NCI-H510A treated with DMSO at 0.1 percent for 48 hours (cell line): ENCODE results near the gene GNAI3.
"Not testable (repeated sequence)": the region's sequence is repeated elsewhere in the genome, so short reads cannot be mapped to it uniquely, and the experiment has no call there.

Source experiments
- DNase-seq: peaks from one replicate; lab custom pipeline; 2025; lab: John Stamatoyannopoulos, UW

Gene GNAI3

DNA sequence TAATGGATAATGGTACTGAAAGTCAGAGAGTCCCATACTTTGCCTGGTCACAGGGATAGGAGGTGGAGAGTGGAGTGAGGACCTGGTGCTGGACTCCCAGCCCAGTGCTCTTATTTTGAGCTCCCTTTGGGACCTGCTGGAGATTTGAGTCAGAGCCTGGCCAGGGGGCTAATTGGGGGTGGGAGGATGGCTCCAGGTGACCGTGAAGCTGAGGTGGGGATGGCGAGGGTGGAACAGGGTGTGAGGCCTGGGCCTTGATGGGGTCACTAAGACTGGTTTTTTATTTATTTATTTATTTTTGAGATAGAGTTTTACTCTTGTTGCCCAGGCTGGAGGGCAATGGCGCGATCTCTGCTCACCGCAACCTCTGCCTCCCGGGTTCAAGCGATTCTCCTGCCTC is 89.0 kb downstream of the GNAI3 start:
- DNase-seq, result no peak

DNA sequence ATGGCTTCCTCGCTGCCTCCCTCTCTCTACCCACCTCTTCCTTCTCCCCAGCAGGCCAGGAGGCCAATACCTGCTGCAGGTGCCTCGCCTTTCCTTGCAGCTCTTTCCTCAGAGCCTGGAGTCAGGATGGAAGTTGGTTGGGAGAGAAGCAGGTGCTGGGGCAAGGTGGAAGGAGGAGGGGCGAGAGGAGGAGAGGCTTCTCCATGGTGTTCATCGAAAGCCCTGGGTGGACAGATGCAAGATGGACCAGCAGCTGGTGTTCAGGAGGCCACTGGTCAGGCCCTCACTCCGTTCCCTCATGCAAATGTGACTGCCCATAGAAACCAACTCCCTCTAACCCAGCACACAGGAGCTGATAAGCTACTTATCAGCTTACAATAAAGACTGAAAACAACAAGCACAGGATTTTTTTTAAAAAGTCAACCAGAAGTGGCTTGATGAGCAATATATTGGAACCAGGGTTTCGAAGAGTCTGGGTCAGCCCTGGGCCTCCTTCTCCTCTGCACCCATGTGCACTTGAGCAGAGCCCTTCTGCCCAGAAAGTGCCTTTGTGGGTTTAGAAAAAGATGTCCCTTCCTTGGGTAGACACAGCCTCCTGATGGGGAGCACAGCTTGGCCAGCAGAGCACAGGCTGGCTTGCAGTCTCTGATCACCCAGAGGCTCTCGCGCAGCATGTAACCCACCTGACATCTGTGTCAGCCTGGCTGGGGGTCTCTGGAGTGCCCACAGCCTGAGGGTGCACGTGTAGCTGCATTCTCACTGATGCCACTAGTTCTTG is 90.8 kb downstream of the GNAI3 start:
- no peak for DNase-seq

DNA sequence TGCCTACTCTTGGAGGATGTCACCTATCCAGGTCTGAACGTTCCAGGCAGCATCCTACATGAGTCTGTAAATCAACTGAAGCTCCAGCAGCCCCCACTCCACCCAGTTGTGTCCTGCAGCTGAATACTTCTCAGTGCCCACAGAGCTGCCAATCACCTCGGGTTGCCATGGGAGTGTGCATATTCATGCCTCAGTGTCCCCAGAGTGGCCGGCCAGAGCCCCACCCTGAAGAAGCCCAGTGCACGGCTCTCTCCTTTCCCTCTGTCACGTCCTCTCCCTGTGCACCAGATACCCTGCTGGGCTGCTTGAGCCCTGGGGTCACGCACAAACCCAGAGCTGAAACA is 91.4 kb downstream of the GNAI3 start:
- DNase-seq, result no peak

DNA sequence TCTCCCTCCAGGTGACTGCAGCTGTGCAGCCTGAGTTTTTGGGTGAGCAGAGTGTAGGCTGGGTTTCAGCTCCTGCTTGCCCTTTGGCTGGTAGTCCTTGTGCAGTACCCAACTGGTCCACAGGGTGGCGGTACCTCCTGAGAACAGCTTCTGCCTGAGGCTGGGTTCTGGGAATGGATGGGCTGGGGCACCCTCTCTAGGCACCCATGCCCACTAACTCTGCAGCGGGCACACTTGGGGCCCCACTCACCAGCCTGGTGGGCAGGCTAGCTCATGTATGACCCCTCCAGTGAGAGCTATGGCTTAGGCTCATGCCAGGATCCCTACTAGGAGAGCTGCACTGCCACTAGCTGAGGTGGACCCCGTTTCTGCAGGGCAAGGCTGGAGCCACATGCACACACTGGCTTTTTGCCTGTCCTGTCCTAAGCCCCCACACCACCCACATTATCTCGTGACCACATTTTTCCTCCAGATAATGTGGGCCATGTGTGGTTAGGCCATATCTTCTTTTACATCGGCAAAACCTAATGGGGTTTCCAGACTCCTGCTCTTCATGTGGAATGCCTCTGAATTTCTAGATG is 92.0 kb downstream of the GNAI3 start:
- peak; percentile 31 for DNase-seq

DNA sequence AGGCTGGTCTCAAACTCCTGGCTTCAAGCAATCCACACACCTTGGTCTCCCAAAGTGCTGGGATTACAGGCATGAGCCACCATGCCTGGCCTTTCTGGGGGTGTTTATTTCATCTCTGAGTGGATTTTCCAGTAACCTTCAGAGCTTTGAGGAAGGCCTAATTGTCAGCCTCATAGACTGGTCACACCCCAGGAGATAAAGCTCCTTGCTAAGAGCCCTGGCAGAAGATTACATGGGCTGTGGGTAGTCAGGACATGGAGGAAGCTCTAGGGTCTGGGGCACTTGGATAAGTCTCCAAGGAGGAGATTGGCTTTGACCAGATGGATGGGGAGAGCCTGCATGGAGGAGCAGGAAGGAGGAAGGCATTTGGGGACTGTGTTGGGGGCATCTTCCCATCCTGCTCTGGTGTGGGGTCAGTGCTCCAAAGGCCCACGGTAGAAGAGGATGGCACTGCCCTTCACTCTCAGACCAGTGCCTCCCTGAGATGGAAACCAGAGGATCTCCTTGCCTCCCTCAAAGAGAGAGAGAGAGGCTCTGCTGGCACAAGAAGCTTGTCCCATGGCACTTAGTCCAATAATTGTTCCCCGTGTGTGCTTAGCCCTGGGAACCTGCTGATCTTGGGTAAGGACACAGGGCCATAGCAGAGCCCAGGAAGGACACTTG is 92.8 kb downstream of the GNAI3 start:
- DNase-seq, result no peak

DNA sequence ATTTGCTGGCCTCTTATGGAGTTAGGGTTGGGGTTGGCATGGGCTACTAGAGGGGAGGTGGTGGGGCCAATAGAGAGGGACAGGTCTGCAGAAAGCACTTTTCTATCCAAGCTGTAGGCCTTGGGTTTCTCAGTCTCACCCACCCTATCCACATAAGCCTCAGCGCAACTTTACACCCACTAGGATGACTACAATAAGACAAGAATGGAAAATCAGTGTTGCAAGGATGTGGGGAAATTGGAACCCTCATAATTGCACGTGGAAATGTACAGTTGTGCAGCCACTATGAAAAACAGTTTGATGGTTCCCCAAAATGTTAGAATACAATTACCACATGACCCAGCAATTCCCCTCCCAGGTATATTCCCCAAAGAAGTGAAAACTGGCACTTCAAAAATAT is 93.4 kb downstream of the GNAI3 start:
- DNase-seq, result no peak

DNA sequence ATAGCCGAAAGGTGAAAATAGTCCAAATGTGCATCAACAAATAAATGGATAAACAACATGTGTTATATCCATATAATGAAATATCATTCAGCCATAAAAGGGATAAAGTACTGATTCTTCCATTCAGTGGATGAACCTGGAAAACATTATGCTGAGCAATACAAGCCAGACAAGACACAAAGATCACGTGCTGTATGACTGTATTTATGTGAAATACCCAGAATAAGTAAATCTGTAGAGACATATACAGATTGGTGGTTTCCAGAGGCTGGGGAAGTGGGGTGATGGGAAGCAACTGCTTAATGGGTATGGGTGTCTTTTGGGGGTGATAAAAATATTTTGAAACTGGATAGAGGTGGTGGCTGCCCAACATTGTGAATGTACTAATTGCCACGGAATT is 94.2 kb downstream of the GNAI3 start:
- no peak for DNase-seq

DNA sequence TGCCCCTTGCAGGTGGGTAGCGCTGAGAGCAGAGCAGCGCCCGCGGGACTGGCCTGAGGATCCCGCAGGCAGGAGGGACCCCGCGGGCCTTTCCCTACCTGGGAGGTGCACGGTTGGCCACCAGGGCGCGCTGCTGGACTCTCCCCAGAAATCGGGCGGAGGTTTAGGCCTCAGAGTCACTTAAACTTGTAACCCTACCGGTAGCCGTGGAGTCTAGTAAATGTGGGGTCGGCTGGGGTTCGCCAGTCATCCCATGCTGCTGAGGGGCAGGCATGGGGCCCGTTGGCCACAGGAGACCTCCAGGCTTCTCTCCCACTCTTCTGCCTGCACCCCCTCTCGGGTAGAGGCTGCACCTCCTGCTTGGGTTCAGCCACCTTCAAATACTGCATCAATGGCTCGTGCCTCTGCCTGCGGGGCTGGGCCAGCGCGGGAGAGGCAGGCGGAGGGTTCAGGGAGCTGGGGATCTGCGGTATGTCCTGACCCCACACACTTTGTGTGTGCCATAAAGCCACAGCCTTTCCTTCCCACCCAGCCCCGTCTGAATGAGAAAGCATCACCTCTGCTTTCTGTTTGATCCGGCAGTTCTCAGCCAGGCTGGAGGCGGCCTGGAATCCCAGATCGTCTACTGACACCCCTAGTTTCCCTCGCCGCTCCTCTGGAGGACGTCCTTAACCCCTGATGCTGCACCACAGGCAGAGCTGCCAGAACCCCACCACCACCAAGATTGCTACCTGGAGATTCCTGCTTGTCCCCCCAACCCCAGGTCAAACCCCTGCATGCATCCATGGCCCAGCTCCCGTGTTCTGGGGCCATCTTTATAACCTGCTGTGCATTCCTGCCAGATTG is 95.2 kb downstream of the GNAI3 start:
- peak; percentile 73 for DNase-seq

DNA sequence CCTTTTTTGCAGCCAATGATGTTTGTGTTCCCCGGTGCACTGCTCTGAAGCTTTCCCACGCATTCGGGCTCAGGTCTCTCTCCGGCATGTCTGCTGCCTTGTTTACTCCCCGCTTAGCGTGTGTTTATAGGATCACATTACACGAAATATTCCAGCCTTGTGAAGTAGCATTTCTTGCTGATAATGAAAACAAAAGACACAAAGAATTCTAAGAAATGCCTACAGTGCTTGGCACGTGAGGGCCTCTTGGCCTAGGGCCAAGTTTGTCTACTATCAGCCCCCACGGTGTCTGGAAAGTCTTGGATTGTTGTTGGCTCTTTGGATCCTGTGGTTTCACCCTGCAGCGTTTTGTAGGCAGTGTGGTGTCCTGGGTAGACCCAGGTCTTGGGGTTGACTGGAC is 96.3 kb downstream of the GNAI3 start:
- DNase-seq, result no peak

DNA sequence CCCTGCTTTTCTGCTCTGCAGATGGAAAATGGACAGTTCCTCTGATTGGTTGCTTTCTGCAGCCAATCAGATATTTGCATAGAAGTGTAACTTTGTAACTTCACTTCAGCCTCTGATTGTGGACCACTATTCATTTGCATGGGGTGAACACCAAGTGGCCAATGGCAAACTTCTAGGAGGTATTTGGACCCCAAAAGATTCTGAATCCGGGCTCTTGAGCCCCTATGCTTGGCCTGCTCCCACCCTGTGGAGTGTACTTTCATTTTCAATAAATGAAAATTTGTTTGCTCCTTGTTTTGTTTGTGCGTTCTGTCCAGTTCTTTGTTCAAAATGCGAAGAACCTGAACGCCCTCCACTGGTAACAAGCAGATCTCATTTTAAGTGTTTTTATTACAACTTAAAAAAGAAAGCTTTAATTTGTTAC is 101.1 kb downstream of the GNAI3 start:
- peak; percentile 17 for DNase-seq

DNA sequence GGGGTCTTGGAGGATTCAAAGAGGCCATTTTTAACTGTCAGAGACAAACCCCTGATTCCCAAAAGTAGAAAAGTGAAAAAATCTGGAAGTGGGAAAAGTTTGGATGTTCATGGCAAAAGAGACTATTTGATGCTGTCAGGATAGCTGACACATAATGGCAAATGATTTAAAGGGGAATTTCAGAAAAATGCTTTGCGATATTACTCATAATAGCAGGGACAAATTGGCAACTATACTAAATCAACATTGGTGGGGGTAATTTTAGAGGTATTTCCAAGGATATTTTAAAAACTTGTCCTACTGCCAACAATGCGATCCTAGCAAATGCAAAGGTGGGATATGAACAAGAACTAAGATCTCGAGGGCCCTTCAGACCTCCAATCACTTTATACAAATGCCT is 102.2 kb downstream of the GNAI3 start:
- DNase-seq, result no peak

DNA sequence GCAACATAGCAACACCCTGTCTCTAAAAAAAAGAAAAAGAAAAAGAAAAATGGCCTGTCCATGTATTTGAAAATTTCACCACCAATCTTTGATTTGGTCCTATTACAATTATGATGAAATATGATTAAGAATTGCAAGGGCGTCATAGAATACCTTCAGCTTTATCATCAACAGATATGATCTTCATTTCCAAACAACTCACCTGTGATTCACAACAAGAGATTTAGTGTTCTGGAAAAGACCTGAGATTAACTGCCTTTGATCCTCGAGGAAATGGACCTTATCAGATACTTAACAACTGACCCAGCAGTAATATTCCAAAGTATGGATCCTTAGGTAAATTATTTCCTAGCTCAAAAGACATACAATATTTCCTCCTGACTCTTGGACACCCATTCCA is 104.0 kb downstream of the GNAI3 start:
- no peak for DNase-seq

DNA sequence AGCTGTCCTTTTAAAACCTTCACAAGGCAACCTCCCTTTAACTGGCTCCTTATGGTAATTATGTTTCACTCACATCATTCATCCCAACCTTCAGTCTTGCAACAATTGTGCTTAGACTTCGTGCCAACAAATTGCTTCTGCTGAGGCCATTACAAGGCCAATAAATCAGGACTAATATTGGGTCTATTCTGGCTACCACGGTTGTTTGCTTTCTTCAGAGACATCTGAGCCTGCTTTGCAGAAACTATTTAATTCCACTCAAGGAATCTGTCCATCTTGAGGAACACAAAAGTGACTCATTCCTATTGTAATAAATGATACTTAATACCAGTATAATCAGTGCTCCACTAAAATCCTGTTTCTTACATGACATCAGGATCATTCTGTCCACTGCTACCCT is 104.9 kb downstream of the GNAI3 start:
- no peak for DNase-seq

DNA sequence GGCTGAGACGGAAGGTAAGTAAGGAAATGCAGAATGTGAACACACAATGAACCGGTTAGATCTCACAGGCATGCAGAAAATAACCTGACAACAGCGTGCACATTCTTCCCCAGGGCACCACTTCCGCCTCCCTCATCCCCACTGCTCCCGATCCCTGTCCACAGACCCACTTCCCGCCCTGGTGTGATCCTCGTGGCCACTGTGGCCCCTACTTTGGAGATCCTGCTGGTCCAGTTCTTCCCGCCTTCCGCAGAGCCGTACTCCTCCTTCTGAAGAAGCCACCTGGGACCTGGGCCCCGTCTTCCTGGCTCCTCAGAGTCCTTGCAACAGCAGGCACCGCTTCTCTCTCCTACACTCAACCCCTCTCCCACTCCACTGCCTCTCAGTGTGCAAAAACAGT is 106.1 kb downstream of the GNAI3 start:
- no peak for DNase-seq

DNA sequence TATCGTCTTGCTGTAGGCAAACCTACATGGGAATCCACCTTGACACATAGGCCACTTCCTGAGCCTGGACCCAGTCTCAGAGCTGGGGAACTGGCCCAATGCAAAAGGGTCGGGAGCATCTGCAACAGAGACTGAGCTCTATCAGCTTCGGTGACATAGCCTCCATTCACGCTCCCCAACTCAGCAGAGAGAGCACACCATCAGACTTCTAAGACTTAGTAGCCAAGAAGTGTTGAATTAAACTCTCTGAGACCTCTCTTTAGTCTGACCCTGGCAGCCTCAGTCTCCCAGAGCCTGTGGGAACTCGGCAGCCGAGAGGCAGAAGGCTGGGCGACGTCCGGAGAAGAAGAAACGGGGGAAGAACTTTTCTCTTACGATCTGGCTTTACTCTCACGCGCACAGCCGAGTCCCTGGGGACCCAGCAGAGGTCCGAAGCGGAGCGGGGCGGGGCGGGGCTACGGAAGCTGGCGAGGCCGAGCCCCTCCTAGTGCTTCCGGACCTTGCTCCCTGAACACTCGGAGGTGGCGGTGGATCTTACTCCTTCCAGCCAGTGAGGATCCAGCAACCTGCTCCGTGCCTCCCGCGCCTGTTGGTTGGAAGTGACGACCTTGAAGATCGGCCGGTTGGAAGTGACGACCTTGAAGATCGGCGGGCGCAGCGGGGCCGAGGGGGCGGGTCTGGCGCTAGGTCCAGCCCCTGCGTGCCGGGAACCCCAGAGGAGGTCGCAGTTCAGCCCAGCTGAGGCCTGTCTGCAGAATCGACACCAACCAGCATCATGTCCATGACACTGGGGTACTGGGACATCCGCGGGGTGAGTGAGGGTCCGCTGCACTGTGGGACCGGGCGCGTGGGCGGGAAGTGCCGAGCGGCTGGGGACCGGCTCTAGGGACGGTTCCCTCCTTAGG is 107.5 kb downstream of the GNAI3 start, which contains the start of gene GSTM4:
TSS of gene GSTM4 (plus strand) at position 485 of the 905 bp plus-strand sequence. CDS start at position 776, 291 bp downstream.
- DNase-seq, result peak; percentile 70

DNA sequence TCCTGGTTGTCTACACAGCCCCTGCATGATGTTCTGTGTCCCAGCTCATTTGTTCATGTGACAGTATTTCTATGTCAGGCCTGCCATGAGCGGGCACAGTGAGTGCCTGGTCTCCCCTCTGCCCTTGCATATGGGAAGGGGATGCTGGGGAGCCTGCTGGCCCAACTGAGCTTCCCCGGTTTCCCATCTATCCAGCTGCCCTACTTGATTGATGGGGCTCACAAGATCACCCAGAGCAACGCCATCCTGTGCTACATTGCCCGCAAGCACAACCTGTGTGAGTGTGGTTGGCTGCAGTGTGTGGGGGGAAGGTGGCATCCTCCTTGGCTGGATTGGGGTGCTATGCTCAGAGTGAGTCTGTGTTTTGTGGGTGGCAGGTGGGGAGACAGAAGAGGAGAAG is 109.0 kb downstream of the GNAI3 start:
- no peak for DNase-seq

DNA sequence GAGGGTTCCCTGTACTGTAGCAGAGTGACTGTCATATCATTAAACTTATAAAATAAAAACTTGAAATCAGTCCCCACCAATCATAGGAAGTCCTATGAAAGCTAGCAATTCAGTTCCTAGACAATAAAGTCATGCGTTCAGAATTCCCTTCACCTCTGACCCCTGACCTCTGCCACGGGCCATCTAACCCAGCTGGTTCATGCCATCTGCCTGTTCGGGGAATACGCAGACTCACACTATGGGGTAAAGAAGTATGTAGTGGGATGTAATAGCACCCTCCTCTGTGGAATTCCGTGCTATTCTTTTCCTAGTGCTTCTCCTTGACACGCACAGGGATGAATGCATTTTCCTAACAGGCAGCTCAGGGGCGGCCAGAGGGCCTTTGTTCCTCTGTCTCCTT is 109.6 kb downstream of the GNAI3 start:
- DNase-seq, result no peak

DNA sequence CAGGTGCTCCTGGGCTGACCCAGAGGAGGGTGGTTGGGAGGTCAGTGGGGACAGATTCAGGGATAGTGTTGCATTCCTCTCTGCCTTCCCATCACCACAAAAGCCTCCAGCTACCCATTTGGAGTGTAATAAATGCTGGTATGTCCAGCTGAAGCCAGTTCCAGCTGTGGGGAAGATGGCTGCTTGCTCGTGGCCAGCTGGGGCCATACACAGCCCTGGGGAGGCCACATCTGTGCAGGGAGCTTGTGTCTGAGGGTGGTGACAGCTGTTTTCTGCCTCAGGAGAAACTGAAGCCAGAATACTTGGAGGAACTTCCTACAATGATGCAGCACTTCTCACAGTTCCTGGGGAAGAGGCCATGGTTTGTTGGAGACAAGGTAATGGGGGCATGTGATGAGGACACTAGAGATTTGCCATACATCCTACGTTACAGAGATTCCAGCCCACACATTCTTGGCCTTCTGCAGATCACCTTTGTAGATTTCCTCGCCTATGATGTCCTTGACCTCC is 110.2 kb downstream of the GNAI3 start:
- DNase-seq, result no peak

DNA sequence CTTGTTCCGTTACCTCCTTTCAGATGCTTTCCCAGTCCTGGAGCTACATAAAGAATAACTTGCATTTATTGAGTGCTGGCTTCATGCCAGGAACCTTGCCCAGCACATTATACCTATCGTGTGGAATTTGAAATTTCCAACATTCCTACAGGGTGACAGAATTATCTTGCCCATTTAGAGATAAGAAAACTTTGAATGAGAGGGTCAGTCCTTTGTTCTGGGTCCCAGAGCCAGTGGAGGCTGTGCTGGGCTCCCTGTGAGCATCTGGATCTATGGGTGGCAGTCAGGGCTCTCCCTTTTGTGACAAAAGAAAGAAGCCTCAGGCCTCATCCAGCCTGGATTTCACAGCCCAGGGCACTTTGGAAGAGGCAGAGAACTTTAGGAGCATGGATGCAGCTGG is 110.7 kb downstream of the GNAI3 start:
- no peak for DNase-seq

DNA sequence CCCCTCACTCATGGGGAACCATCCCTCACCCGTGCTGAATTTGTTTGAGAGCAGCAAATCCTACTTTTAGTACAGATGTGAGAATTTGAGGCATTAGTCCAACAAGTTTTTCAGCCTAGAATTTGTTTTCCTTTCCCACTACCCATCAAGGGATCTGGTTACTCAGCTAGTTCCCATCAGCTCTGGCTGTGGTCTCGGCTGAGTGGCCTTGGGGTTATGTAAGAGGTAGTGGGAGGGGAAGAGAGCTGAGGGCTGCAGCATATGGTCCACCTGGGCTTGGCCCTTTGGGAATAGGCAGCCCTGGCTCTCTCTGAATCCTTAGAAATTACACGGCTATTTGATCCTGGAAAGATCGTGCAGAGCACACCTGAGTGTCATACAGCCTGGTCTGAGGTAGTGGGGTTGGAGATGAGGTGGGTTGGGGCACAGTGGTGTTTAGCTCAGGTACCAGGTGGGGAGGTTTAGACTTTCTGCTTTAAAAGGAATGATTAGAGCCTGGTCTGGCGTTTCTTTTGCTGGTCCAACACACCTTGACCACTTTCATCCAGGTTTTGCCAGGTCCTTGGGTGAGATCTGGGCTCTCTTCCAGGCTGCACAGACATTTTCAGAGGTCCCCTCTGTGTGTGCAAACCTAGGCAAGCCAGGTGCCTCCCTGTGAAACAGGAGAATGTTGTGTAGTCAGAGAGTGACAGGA is 111.7 kb downstream of the GNAI3 start:
- no peak for DNase-seq

DNA sequence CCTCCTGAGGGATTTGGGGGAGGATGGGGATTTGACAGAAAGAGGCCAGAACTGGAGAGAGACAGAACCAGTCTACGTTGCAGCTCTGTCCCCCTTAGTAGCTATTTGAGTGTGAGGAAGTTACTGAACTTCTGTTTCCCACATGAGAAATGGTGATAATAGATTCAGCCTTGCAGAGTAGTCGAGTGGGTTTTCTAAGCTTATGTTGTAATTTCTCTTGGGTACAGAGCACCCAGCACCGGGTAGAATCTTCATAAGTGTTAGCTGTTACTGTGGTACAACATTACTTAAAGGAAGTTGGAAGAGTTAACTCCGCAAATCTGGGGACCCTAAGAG is 112.2 kb downstream of the GNAI3 start:
- DNase-seq, result not testable (repeated sequence)
